Fibroblast of pulmonary artery (primary cell): Measurements from ENCODE around the gene UTP3.
"Not testable (repeated sequence)": the region's sequence is repeated elsewhere in the genome, so short reads cannot be mapped to it uniquely, and the experiment has no call there.

Experiments used
- DNase-seq: peaks from one replicate; pipeline ENCODE4 v3.0.0-alpha.2; 2010; ENCODE audit warnings: low read depth
- H3K4me3 ChIP-seq: replicated peaks from 2 replicates; pipeline ENCODE4 v1.5.1; 2011; ENCODE audit warnings: low read depth, mild to moderate bottlenecking, control low read depth, low read length, moderate library complexity
- CTCF ChIP-seq: IDR thresholded peaks from 2 replicates; pipeline ENCODE4 v1.5.1; 2011; ENCODE audit warnings: mild to moderate bottlenecking, control low read depth, low read length, inconsistent platforms; ENCODE audit errors: missing control alignments

Gene UTP3

GRCh38 chr4:70674731-70675130, 13.6 kb upstream of the UTP3 start:
- H3K4me3 ChIP-seq, result no peak overlapping the region
- DNase-seq, result no peak
- TF ChIP-seq CTCF, result no peak

GRCh38 chr4:70676554-70677090, 11.7 kb upstream of the UTP3 start:
- TF ChIP-seq CTCF, result no peak
- no peak for DNase-seq
- no peak overlapping the region for H3K4me3 ChIP-seq

GRCh38 chr4:70678383-70678999, 9.8 kb upstream of the UTP3 start:
- no peak for DNase-seq
- no peak for TF ChIP-seq CTCF
- no peak overlapping the region for H3K4me3 ChIP-seq

GRCh38 chr4:70680934-70681333, 7.4 kb upstream of the UTP3 start:
- no peak for DNase-seq
- no peak overlapping the region for H3K4me3 ChIP-seq
- no peak for TF ChIP-seq CTCF

GRCh38 chr4:70681704-70682103, 6.6 kb upstream of the UTP3 start:
- no peak for TF ChIP-seq CTCF
- DNase-seq, result no peak
- H3K4me3 ChIP-seq, result no peak overlapping the region

- H3K4me3 ChIP-seq, DNase-seq: not testable (repeated sequence)
Observed at GRCh38 chr4:70682142-70682541, 6.2 kb upstream of the UTP3 start.

GRCh38 chr4:70687392-70687791, 940 bp upstream of the UTP3 start:
- TF ChIP-seq CTCF, result no peak
- no peak for DNase-seq
- peak overlapping the region; percentile 73 for H3K4me3 ChIP-seq
